GM19324 (cell line): Measurements from ENCODE around the gene TRABD2A.
"Not testable (repeated sequence)": the region's sequence is repeated elsewhere in the genome, so short reads cannot be mapped to it uniquely, and the experiment has no call there.

Experiments
- ATAC-seq: cut with Tn5 transposase; IDR thresholded peaks from one replicate; pipeline ENCODE4 v1.9.1; 2021; ENCODE audit warnings: mild to moderate bottlenecking, moderate library complexity; ENCODE audit not compliant: unreplicated experiment, low FRiP score

TRABD2A gene

GRCh38 chr2:84786601-84787000 is 94.3 kb downstream of the TRABD2A start:
- ATAC-seq: no peak

GRCh38 chr2:84785950-84786349 is 94.9 kb downstream of the TRABD2A start:
- ATAC-seq: no peak

GRCh38 chr2:84782717-84783442 is 98.0 kb downstream of the TRABD2A start:
- ATAC-seq: no peak

- peak; percentile 80 for ATAC-seq
Observed at GRCh38 chr2:84781942-84782716, 98.8 kb downstream of the TRABD2A start.

GRCh38 chr2:84779781-84780180 is 101.1 kb downstream of the TRABD2A start:
- no peak for ATAC-seq

GRCh38 chr2:84778911-84779690 is 101.8 kb downstream of the TRABD2A start:
- ATAC-seq: no peak

GRCh38 chr2:84776011-84776410 is 104.9 kb downstream of the TRABD2A start:
- no peak for ATAC-seq

GRCh38 chr2:84773562-84773961 is 107.3 kb downstream of the TRABD2A start:
- ATAC-seq: not testable (repeated sequence)
